ENCODE results near the gene PSMB2.
"Not testable (repeated sequence)": the region's sequence is repeated elsewhere in the genome, so short reads cannot be mapped to it uniquely, and the experiment has no call there.

Gene PSMB2

GRCh38 chr1:35641233-35641866, at the start of gene PSMB2:
Gene PSMB2 (minus strand): TSS chr1:35641526. CDS start chr1:35641432, 94 bp downstream.
- DNase-seq, result peak; percentile 37 to 94 (median 84)

- no peak for DNase-seq
Measured at GRCh38 chr1:35691080-35691479, 49.8 kb upstream of the PSMB2 start.

GRCh38 chr1:35690103-35690502, 48.8 kb upstream of the PSMB2 start:
- DNase-seq, result not testable (repeated sequence)

- DNase-seq, result no peak
Measured at GRCh38 chr1:35688161-35688560, 46.8 kb upstream of the PSMB2 start.

GRCh38 chr1:35683012-35683411, 41.7 kb upstream of the PSMB2 start:
- no peak for DNase-seq

GRCh38 chr1:35680271-35680670, 38.9 kb upstream of the PSMB2 start:
- DNase-seq, result no peak

GRCh38 chr1:35675773-35676172, 34.4 kb upstream of the PSMB2 start:
- DNase-seq, result peak in 7 of 56 donors; percentile 1 to 29 (median 7)

- DNase-seq, result no peak
Measured at GRCh38 chr1:35674111-35674510, 32.8 kb upstream of the PSMB2 start.

- DNase-seq, result no peak
Measured at GRCh38 chr1:35672116-35672515, 30.8 kb upstream of the PSMB2 start.

- DNase-seq, result no peak
Measured at GRCh38 chr1:35668506-35668905, 27.2 kb upstream of the PSMB2 start.

- no peak for DNase-seq
Measured at GRCh38 chr1:35666916-35667315, 25.6 kb upstream of the PSMB2 start.

- no peak for DNase-seq
Measured at GRCh38 chr1:35666216-35666615, 24.9 kb upstream of the PSMB2 start.

- no peak for DNase-seq
Measured at GRCh38 chr1:35663434-35663833, 22.1 kb upstream of the PSMB2 start.

- no peak for DNase-seq
Measured at GRCh38 chr1:35661474-35661795, 20.1 kb upstream of the PSMB2 start.

GRCh38 chr1:35660581-35661473, 19.5 kb upstream of the PSMB2 start:
- DNase-seq, result no peak

GRCh38 chr1:35659589-35659988, 18.3 kb upstream of the PSMB2 start:
- no peak for DNase-seq

- no peak for DNase-seq
Measured at GRCh38 chr1:35657851-35658250, 16.5 kb upstream of the PSMB2 start.

- DNase-seq, result no peak
Measured at GRCh38 chr1:35656863-35657232, 15.5 kb upstream of the PSMB2 start.

- no peak for DNase-seq
Measured at GRCh38 chr1:35656148-35656862, 15.0 kb upstream of the PSMB2 start.

- DNase-seq, result no peak
Measured at GRCh38 chr1:35655196-35655595, 13.9 kb upstream of the PSMB2 start.

- no peak for DNase-seq
Measured at GRCh38 chr1:35650416-35650815, 9.1 kb upstream of the PSMB2 start.

GRCh38 chr1:35646043-35646442, 4.7 kb upstream of the PSMB2 start:
- DNase-seq, result no peak

Data from amygdala (tissue), 56 donors.